Activated naive CD4-positive, alpha-beta T cell treated with anti-CD3 and anti-CD28 coated beads for 36 hours (primary cell): ENCODE data around the gene TBC1D17. TPM values are rescaled to one million over a fixed set of nuclear protein-coding genes. Genes with fewer than 3 reads are reported as not detected.
A peak's percentile ranks its signal among the peaks of the same experiment; 100 is the strongest.

Experiments used
- CTCF ChIA-PET: fragments of 350-600 bp; sonication (Branson Sonifier 250); formaldehyde crosslinking; loops from one replicate; lab custom pipeline; 2021; ENCODE audit warnings: antibody characterized with exemption; lab: Charles Lee
- DNase-seq: peaks from one replicate; pipeline ENCODE4 v3.0.0-alpha.2; 2020
- H3K27ac Mint-ChIP-seq: one replicate; pipeline ENCODE4 v1.8.0; 2021; ENCODE audit warnings: mild to moderate bottlenecking, mixed read lengths
- H3K27me3 Mint-ChIP-seq: one replicate; pipeline ENCODE4 v1.8.0; 2021; ENCODE audit warnings: low read depth, mixed read lengths
- H3K36me3 Mint-ChIP-seq: one replicate; pipeline ENCODE4 v1.8.0; 2021; ENCODE audit warnings: low read depth, mixed read lengths
- H3K4me1 Mint-ChIP-seq: one replicate; pipeline ENCODE4 v1.8.0; 2021; ENCODE audit warnings: low read depth, mixed read lengths
- H3K4me3 Mint-ChIP-seq: one replicate; pipeline ENCODE4 v1.8.0; 2021; ENCODE audit warnings: mild to moderate bottlenecking, moderate library complexity, mixed read lengths
- H3K9me3 Mint-ChIP-seq: one replicate; pipeline ENCODE4 v1.8.0; 2021; ENCODE audit warnings: mixed read lengths
- intact Hi-C: fragments of 100-400 bp; cut with micrococcal nuclease; formaldehyde crosslinking; loops from one replicate; pipeline ENCODE4 v1.15.1; 2023
- total RNA-seq, 2 experiments: library from RNA; stranded (reverse); gene quantifications; one replicate each; pipeline ENCODE4 v1.2.3, GENCODE V29; 2021

TBC1D17 gene
- total RNA-seq, 2 experiments from 2014 or later, result 29.8 to 32.4 TPM

DNA sequence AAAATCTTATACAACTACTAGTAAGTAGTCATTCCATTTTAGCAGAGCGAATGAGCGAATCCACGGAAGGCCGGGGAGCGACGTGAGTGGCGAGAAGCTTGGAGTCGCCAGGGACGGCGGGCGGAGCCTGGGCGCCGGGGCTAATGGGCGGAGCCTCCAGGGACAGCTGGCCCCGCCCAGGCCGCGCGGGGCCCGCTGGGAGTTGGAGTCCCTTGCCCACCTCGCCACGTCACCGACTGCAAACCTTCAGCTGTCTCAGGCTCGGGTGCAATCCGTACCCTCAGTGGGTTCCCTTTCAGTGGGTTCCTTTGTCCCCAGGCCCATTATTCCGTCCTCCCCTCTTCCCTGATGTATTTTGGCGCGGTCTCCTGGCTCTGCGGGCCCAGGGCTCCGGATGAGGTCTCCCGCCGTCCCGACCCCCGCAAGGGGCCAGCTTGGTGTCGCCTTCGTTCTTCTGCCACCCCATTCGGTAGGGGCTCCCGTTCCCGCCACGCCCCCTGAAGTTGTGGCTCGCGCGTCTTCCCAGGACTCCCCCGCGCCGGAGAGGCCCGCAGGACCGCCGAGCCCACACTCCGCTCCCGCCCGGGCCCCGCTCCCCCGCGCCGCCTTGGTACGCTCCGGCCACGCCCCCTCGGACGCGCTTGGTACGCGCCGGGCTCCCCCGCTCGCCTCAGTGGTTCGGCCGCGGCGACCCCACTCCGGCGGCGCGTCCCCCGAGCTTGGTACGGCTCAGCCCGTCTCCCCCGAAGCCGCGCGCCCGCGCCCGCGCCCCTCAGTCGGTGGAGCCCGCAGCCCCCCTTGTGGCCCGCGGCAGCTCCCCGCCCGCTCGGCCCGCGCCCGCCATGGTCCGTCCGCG is 26.8 kb upstream of the TBC1D17 start, which contains the start of gene PTOV1:
Gene PTOV1 (plus strand): TSS at position 673 of the 856 bp plus-strand sequence.
- peak; percentile 91 for DNase-seq
- CTCF ChIA-PET, result interaction anchor here (0.6 to 1.5 kb wide), 4 partner anchors 17 to 819 kb away, joined by 3 to 6 read pairs (median 3); partner anchors contain the start of gene PNKP
- peaks cover 42% of the 10 kb centered on the region for H3K4me1 Mint-ChIP-seq
- peak within 1 kb of the TSS; percentile 95 for H3K27ac Mint-ChIP-seq
- no peaks in the 10 kb centered on the region for H3K36me3 Mint-ChIP-seq
- no peaks in the 10 kb centered on the region for H3K27me3 Mint-ChIP-seq
- H3K9me3 Mint-ChIP-seq, result peaks cover 12% of the 10 kb centered on the region
- intact Hi-C loops, result loop anchor here (1.0 to 5.0 kb wide), 6 partner anchors 19 to 258 kb away; partner anchors contain the start of genes AKT1S1, FUZ, PRR12 and TBC1D17
- H3K4me3 Mint-ChIP-seq, result peak within 1 kb of the TSS; percentile 87

GRCh38 chr19:49851456-49852259 is 25.8 kb upstream of the TBC1D17 start:
- Mint-ChIP-seq H3K36me3 (no peaks in the 10 kb centered on the region), H3K9me3 (peaks cover 12% of the 10 kb centered on the region), H3K4me3 (peak overlapping the region; percentile 71), H3K27ac (peak overlapping the region; percentile 32), H3K27me3 (no peaks in the 10 kb centered on the region), H3K4me1 (peaks cover 42% of the 10 kb centered on the region)
- peak; percentile 35 for DNase-seq
- CTCF ChIA-PET, result no interaction called here
- intact Hi-C loops, result loop anchor here (2.0 to 5.0 kb wide), 2 partner anchors 39 to 259 kb away; partner anchors contain the start of genes FUZ and PRR12

DNA sequence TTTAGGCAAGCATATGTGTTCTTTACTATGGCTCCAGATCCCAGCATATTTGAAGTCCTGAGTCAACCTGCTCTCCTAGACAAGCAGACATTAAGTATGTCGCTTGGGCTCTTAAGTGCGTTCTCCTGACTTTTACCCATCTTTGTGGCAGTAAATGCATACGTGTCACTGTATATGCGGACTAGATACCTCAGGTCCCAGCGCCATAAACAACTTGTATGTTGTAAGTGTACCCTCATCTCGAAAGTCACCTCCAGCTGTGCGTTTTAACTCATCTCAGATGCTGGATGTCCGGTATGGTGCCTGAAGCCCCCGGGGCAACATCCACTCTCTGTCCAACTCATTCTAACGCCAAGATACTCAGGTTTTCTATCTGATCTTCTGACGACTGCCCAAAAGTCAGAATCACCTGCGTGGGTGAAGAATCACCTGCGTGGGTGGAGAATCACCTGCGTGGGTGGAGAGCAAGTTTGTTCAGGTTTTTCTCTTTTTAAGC is 24.8 kb upstream of the TBC1D17 start:
- H3K9me3 Mint-ChIP-seq, result peaks cover 12% of the 10 kb centered on the region
- H3K4me3 Mint-ChIP-seq, result peak overlapping the region; percentile 71
- no peak overlapping the region for H3K27ac Mint-ChIP-seq
- no peaks in the 10 kb centered on the region for H3K36me3 Mint-ChIP-seq
- H3K4me1 Mint-ChIP-seq, result peaks cover 42% of the 10 kb centered on the region
- no peaks in the 10 kb centered on the region for H3K27me3 Mint-ChIP-seq
- DNase-seq, result no peak
- CTCF ChIA-PET, result no interaction called here
- intact Hi-C loops, result loop anchor here (5.0 kb wide), 1 partner anchor 260 kb away; the partner anchor contains the start of gene PRR12

DNA sequence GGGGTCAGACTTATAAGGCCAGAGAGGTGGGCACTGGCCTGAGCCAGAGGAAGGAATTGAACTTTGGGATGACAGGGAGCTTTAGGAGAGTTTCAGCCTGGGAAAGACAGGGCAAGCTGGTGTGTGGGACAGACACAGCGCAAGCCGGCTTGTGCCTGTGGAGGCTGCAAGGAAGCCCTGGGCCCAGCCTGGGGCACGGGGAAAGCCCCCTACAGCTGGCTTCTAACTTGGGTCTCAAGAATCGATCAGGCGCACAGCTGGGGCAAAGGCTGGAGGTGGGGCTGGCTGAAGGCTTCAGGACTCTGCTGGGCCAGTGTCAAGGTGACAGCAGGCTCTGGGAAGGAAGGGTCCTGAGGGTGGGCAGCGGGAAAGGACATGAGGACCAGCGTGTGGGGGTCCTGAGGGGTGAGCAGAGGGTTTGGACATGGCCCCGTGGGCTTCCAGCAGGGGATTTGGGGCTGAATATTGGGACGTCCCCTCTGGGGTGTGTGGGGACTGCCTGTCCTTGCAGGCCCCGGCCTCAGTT is 23.6 kb upstream of the TBC1D17 start:
- Mint-ChIP-seq H3K27me3 (no peaks in the 10 kb centered on the region), H3K9me3 (peaks cover 10% of the 10 kb centered on the region), H3K4me3 (no peak overlapping the region), H3K27ac (no peak overlapping the region), H3K36me3 (peaks cover 4% of the 10 kb centered on the region), H3K4me1 (peaks cover 31% of the 10 kb centered on the region)
- intact Hi-C loops, result loop anchor here (5.0 kb wide), 1 partner anchor 262 kb away; the partner anchor contains the start of gene PRR12
- DNase-seq, result no peak
- CTCF ChIA-PET, result no interaction called here

GRCh38 chr19:49854378-49855263 is 22.9 kb upstream of the TBC1D17 start:
- Mint-ChIP-seq H3K36me3 (peaks cover 5% of the 10 kb centered on the region), H3K4me3 (no peak overlapping the region)

GRCh38 chr19:49855277-49855675 is 22.2 kb upstream of the TBC1D17 start:
- DNase-seq, result no peak
- intact Hi-C loops, result no loop called here

More at GRCh38 chr19:49854378-49855263, 22.9 kb upstream of the TBC1D17 start:
- H3K27me3 Mint-ChIP-seq, result no peaks in the 10 kb centered on the region
- no peak for DNase-seq
- intact Hi-C loops, result loop anchor here (5.0 kb wide), 1 partner anchor 262 kb away; the partner anchor contains the start of gene PRR12
- H3K4me1 Mint-ChIP-seq, result peaks cover 27% of the 10 kb centered on the region
- H3K27ac Mint-ChIP-seq, result no peak overlapping the region
- CTCF ChIA-PET, result interaction anchor here (0.5 kb wide), 1 partner anchor 349 kb away, joined by 4 read pairs; no protein-coding TSS in a partner anchor
- H3K9me3 Mint-ChIP-seq, result peaks cover 5% of the 10 kb centered on the region

DNA sequence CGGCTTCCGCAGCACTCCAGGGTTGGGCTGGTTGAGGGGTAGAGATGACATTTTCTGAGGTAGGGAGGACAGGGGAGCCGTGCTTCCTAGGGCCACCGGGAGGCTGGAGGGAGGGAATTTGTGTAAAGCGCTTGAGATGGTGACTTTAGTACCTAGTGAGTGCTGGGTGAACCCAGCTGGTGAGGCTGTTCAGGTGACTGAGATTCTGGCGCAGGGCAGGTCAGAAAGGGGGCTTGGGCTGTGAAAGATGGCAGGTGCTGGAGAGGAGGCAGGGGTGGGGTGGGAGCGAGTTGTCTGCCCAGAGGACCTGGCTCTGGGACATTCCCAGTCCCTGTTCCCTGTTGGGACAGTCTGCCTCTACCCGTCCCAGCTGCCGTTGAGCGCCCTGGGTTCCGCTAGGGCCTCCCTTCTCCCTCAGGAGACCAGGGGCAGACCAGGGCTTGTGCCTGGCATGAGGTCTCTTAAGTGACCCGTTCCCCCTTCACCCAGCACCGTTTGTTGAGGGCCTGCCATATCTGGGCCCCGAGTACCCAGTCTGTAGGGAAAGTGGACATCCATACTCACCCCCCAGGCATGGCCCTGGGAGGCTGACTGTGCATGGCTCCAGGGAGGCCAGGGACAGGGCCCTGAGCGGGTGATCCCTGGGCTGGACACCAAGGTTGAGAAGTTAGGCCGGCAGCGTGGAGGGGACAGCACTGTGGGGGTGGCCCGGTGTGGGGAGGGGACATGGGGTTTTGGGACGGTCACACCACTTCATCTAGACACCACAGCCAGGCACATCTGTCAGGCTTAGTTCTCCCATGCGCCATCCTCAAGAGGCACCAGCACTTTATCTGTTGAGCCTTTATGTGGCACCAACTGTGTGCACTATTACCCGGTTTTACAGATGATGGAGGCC is 21.6 kb upstream of the TBC1D17 start:
- no peak for DNase-seq
- Mint-ChIP-seq H3K4me1 (peaks cover 19% of the 10 kb centered on the region), H3K27me3 (no peaks in the 10 kb centered on the region), H3K36me3 (peaks cover 5% of the 10 kb centered on the region), H3K27ac (no peak overlapping the region), H3K4me3 (no peak overlapping the region), H3K9me3 (no peaks in the 10 kb centered on the region)
- intact Hi-C loops, result no loop called here
- CTCF ChIA-PET, result no interaction called here

More at GRCh38 chr19:49855277-49855675, 22.2 kb upstream of the TBC1D17 start:
- H3K4me1 Mint-ChIP-seq, result peaks cover 21% of the 10 kb centered on the region
- H3K27ac Mint-ChIP-seq, result no peak overlapping the region
- no peak overlapping the region for H3K4me3 Mint-ChIP-seq
- no peaks in the 10 kb centered on the region for H3K27me3 Mint-ChIP-seq
- no peaks in the 10 kb centered on the region for H3K9me3 Mint-ChIP-seq
- CTCF ChIA-PET, result interaction anchor here (0.5 kb wide), 1 partner anchor 350 kb away, joined by 4 read pairs; no protein-coding TSS in a partner anchor
- H3K36me3 Mint-ChIP-seq, result peaks cover 5% of the 10 kb centered on the region

DNA sequence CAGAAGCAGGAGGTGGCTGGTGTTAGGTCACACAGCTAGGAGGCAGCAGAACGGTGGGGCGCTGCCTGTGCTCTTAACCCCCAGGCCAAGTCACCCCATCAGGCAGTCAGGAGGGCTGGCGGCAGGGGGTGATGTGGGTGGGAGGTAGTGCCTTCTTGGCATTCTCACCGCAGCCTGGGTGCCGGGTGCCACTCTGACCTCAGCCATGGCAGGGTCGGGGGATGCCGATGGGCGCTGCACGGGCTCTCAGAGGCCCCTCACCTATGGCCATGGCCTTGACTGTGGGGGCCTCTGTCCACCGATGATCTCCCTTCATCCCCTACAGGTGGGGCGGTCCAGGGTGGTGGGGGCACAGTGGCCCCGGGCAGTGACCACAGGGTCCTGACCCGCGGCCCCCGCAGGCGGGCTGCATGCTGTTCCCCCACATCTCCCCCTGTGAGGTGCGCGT is 20.9 kb upstream of the TBC1D17 start:
- CTCF ChIA-PET, result no interaction called here
- Mint-ChIP-seq H3K27ac (no peak overlapping the region), H3K4me3 (no peak overlapping the region), H3K4me1 (peaks cover 19% of the 10 kb centered on the region), H3K27me3 (no peaks in the 10 kb centered on the region), H3K36me3 (peaks cover 7% of the 10 kb centered on the region), H3K9me3 (no peaks in the 10 kb centered on the region)
- no peak for DNase-seq
- intact Hi-C loops, result no loop called here

GRCh38 chr19:49857061-49857837 is 20.3 kb upstream of the TBC1D17 start:
- H3K27ac Mint-ChIP-seq, result no peak overlapping the region
- intact Hi-C loops, result no loop called here

DNA sequence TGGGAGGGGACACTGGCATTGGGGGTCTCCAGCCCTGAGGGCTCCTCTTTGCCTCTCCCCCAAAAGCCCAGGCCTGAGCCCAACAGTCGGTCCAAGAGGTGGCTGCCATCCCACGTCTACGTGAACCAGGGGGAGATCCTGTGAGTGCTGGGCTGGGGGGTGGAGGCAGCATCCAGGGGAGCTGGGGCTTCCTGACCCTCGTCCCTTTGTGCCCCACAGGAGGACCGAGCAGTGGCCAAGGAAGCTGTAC is 19.7 kb upstream of the TBC1D17 start:
- intact Hi-C loops, result no loop called here
- CTCF ChIA-PET, result interaction anchor here (1.2 kb wide), 1 partner anchor 12 kb away, joined by 3 read pairs; no protein-coding TSS in a partner anchor
- Mint-ChIP-seq H3K9me3 (no peaks in the 10 kb centered on the region), H3K27ac (no peak overlapping the region), H3K4me3 (no peak overlapping the region), H3K27me3 (no peaks in the 10 kb centered on the region), H3K4me1 (peaks cover 9% of the 10 kb centered on the region), H3K36me3 (peaks cover 8% of the 10 kb centered on the region)
- DNase-seq, result no peak

More at GRCh38 chr19:49857061-49857837, 20.3 kb upstream of the TBC1D17 start:
- no peak overlapping the region for H3K4me3 Mint-ChIP-seq
- CTCF ChIA-PET, result no interaction called here
- H3K9me3 Mint-ChIP-seq, result no peaks in the 10 kb centered on the region
- DNase-seq, result no peak
- H3K27me3 Mint-ChIP-seq, result no peaks in the 10 kb centered on the region
- peaks cover 8% of the 10 kb centered on the region for H3K36me3 Mint-ChIP-seq
- H3K4me1 Mint-ChIP-seq, result peaks cover 14% of the 10 kb centered on the region
